CD4-positive, alpha-beta T cell (primary cell): Measurements from ENCODE around the gene PCBP4. TPM values are rescaled to one million over a fixed set of nuclear protein-coding genes. Genes with fewer than 3 reads are reported as not detected.

Experiments used
- ATAC-seq: fragments of 200-7000 bp; cut with Tn5 transposase; one replicate; pipeline ENCODE4 v1.10.0; 2022; ENCODE audit warnings: mild to moderate bottlenecking; ENCODE audit not compliant: poor library complexity
- CTCF ChIA-PET: fragments of 350-600 bp; sonication (Branson Sonifier 250); formaldehyde crosslinking; loops from one replicate; lab custom pipeline; 2021; ENCODE audit warnings: antibody characterized with exemption, inconsistent platforms; lab: Charles Lee
- POLR2A ChIA-PET: fragments of 350-600 bp; sonication (Branson Sonifier 250); formaldehyde crosslinking; loops from one replicate; lab custom pipeline; 2021; ENCODE audit warnings: antibody characterized with exemption, inconsistent platforms; lab: Charles Lee
- DNase-seq, 14 experiments: peaks; one replicate each; pipeline ENCODE4 v3.0.0-alpha.2; 2013 to 2020; ENCODE audit warnings: mixed read lengths in 2 of 14
- H3K27ac ChIP-seq, 2 donors: one replicate each; pipeline versions ENCODE4 v1.5.1 to v1.7.0; 2013; ENCODE audit warnings: low read length in 2 of 2, low read depth in 1 of 2, mild to moderate bottlenecking in 1 of 2
- H3K27me3 ChIP-seq, 2 experiments: 1 replicate in 1 of 2; 2 replicates in 1 of 2; pipeline versions ENCODE4 v1.6.1 to v1.7.0; 2013; ENCODE audit warnings: low read length in 2 of 2, control low read depth in 1 of 2, mild to moderate bottlenecking in 1 of 2, moderate library complexity in 1 of 2; ENCODE audit not compliant: insufficient read depth in 2 of 2, control insufficient read depth in 1 of 2
- H3K36me3 ChIP-seq: one replicate; pipeline ENCODE4 v1.6.1; 2013; ENCODE audit warnings: low read length, control low read depth; ENCODE audit not compliant: insufficient read depth
- H3K4me1 ChIP-seq: one replicate; pipeline ENCODE4 v1.6.1; 2013; ENCODE audit warnings: low read length, control low read depth; ENCODE audit not compliant: insufficient read depth
- H3K4me3 ChIP-seq: one replicate; pipeline ENCODE4 v1.5.1; 2013; ENCODE audit warnings: mild to moderate bottlenecking, low read length, moderate library complexity
- H3K9me3 ChIP-seq, 2 experiments: 1 replicate in 1 of 2; 2 replicates in 1 of 2; pipeline versions ENCODE4 v1.6.1 to v1.7.0; 2013; ENCODE audit warnings: low read length in 2 of 2, mild to moderate bottlenecking in 2 of 2, control low read depth in 1 of 2, moderate library complexity in 1 of 2; ENCODE audit not compliant: control insufficient read depth in 1 of 2, insufficient read depth in 1 of 2
- H3K27ac Mint-ChIP-seq: one replicate; pipeline ENCODE4 v1.8.0; 2020; ENCODE audit warnings: mixed read lengths
- H3K27me3 Mint-ChIP-seq: one replicate; pipeline ENCODE4 v1.8.0; 2021; ENCODE audit warnings: mixed read lengths
- H3K36me3 Mint-ChIP-seq: one replicate; pipeline ENCODE4 v1.8.0; 2021; ENCODE audit warnings: low read depth, mixed read lengths
- H3K4me1 Mint-ChIP-seq: one replicate; pipeline ENCODE4 v1.8.0; 2021; ENCODE audit warnings: low read depth, mixed read lengths
- H3K4me3 Mint-ChIP-seq: one replicate; pipeline ENCODE4 v1.8.0; 2020; ENCODE audit warnings: mild to moderate bottlenecking, mixed read lengths
- H3K9me3 Mint-ChIP-seq: one replicate; pipeline ENCODE4 v1.8.0; 2020; ENCODE audit warnings: mixed read lengths
- intact Hi-C, 2 experiments: fragments of 100-400 bp; cut with DNase I in 1 of 2; cut with micrococcal nuclease in 1 of 2; formaldehyde crosslinking; loops; one replicate each; pipeline versions ENCODE4 v1.15.1 to v1.9.0; 2023 to 2025; cut with DNase I, micrococcal nuclease
- total RNA-seq, 174 experiments: library from RNA in 2 of 174; stranded (reverse) in 2 of 174; gene quantifications; one replicate each; pipeline ENCODE4 v1.2.3 and lab custom pipeline; 2021 to 2026
- TF ChIP-seq, protein P1 (sequence below): fragments of 200-600 bp; IDR thresholded peaks from one replicate; pipeline ENCODE4 v1.8.0; 2022; ENCODE audit warnings: antibody characterized with exemption, mild to moderate bottlenecking

Gene PCBP4
- total RNA-seq, 2 experiments from 2014 or later = 14.7 to 16.8 TPM

- H3K4me3 ChIP-seq = no peak overlapping the region
- H3K9me3 Mint-ChIP-seq = no peaks in the 10 kb centered on the region
- H3K27me3 Mint-ChIP-seq = no peaks in the 10 kb centered on the region
- H3K36me3 Mint-ChIP-seq = peaks cover 80% of the 10 kb centered on the region
- H3K4me1 ChIP-seq = peaks cover 16% of the 10 kb centered on the region
- H3K27me3 ChIP-seq = no peaks in the 10 kb centered on the region
- peaks cover 66% of the 10 kb centered on the region for H3K36me3 ChIP-seq
- TF ChIP-seq, protein P1, sequence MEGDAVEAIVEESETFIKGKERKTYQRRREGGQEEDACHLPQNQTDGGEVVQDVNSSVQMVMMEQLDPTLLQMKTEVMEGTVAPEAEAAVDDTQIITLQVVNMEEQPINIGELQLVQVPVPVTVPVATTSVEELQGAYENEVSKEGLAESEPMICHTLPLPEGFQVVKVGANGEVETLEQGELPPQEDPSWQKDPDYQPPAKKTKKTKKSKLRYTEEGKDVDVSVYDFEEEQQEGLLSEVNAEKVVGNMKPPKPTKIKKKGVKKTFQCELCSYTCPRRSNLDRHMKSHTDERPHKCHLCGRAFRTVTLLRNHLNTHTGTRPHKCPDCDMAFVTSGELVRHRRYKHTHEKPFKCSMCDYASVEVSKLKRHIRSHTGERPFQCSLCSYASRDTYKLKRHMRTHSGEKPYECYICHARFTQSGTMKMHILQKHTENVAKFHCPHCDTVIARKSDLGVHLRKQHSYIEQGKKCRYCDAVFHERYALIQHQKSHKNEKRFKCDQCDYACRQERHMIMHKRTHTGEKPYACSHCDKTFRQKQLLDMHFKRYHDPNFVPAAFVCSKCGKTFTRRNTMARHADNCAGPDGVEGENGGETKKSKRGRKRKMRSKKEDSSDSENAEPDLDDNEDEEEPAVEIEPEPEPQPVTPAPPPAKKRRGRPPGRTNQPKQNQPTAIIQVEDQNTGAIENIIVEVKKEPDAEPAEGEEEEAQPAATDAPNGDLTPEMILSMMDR = no peak
- ChIA-PET POLR2A (no interaction called here), CTCF (no interaction called here)
- no peak overlapping the region for H3K27ac ChIP-seq
- DNase-seq (peak in 1 of 14 experiments; percentile 15), ATAC-seq (no peak)
- H3K9me3 ChIP-seq = no peaks in the 10 kb centered on the region
- H3K27ac Mint-ChIP-seq = no peak overlapping the region
- intact Hi-C loops = no loop called here
- H3K4me3 Mint-ChIP-seq = no peak overlapping the region
- H3K4me1 Mint-ChIP-seq = peaks cover 25% of the 10 kb centered on the region
Measured at GRCh38 chr3:51937014-51937413, 30.2 kb downstream of the PCBP4 start.

- H3K36me3 Mint-ChIP-seq = peaks cover 73% of the 10 kb centered on the region
- H3K27me3 Mint-ChIP-seq = no peaks in the 10 kb centered on the region
- Histone ChIP-seq H3K4me3 (no peak overlapping the region), H3K9me3 (no peaks in the 10 kb centered on the region), H3K36me3 (peaks cover 66% of the 10 kb centered on the region), H3K4me1 (peaks cover 11% of the 10 kb centered on the region), H3K27me3 (no peaks in the 10 kb centered on the region), H3K27ac (no peak overlapping the region)
- ATAC-seq (no peak), DNase-seq (peak in 1 of 14 experiments; percentile 15)
- H3K27ac Mint-ChIP-seq = no peak overlapping the region
- peaks cover 17% of the 10 kb centered on the region for H3K4me1 Mint-ChIP-seq
- TF ChIP-seq, protein P1 = no peak
- H3K9me3 Mint-ChIP-seq = no peaks in the 10 kb centered on the region
- intact Hi-C loops = no loop called here
- ChIA-PET POLR2A (no interaction called here), CTCF (no interaction called here)
- no peak overlapping the region for H3K4me3 Mint-ChIP-seq
Measured at GRCh38 chr3:51935886-51936755, 31.1 kb downstream of the PCBP4 start.

GRCh38 chr3:51934991-51935885 lies 32.0 kb downstream of the PCBP4 start:
- ATAC-seq (no peak), DNase-seq (peak in 1 of 14 experiments; percentile 17)
- Histone ChIP-seq H3K27me3 (no peaks in the 10 kb centered on the region), H3K9me3 (no peaks in the 10 kb centered on the region), H3K27ac (no peak overlapping the region), H3K4me1 (peaks cover 2% of the 10 kb centered on the region), H3K36me3 (peaks cover 66% of the 10 kb centered on the region), H3K4me3 (no peak overlapping the region)
- peaks cover 8% of the 10 kb centered on the region for H3K4me1 Mint-ChIP-seq
- H3K27ac Mint-ChIP-seq = no peak overlapping the region
- H3K9me3 Mint-ChIP-seq = no peaks in the 10 kb centered on the region
- intact Hi-C loops = no loop called here
- TF ChIP-seq, protein P1 = no peak
- POLR2A ChIA-PET = no interaction called here
- H3K4me3 Mint-ChIP-seq = no peak overlapping the region
- CTCF ChIA-PET = no interaction called here
- H3K36me3 Mint-ChIP-seq = peaks cover 67% of the 10 kb centered on the region
- H3K27me3 Mint-ChIP-seq = no peaks in the 10 kb centered on the region
